Measurements from ENCODE around the gene CNTLN.

Gene CNTLN

DNA sequence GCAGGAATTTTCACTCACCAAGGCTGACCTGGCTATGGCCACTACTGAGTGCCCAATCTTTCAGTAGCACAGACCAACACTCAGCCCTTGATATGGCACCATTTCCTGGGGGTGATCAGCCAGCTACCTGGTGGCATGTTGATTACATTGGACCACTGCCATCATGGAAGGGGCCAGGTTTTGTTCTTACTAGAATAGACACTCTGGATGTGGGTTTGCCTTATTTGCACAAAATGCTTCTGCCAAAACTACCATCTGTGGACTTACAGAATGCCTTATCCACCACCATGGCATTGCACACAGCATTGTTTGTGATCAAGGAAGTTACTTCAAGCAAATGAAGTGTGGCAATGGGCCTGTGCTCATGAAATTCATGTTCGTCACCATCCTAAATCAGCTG is 374.3 kb downstream of the CNTLN start:
- no peak for DNase-seq (ENCODE audit: low read depth in 1 of 2, low spot score in 1 of 2)
- TF ChIP-seq REST (IDR thresholded peaks at IDR 0.05; ENCODE audit: insufficient replicate concordance, low read depth) (no peak), POLR2AphosphoS5 (IDR thresholded peaks at IDR 0.05; ENCODE audit: low read depth) (no peak)
- H3K27ac ChIP-seq (replicated peaks), result no peak overlapping the region
- H3K4me3 ChIP-seq (replicated peaks; ENCODE audit: insufficient read depth, low read length), result no peak overlapping the region
- no peaks in the 10 kb centered on the region for H3K27me3 ChIP-seq (ENCODE audit: insufficient read depth, poor library complexity, severe bottlenecking)

- Histone ChIP-seq H3K27me3 (ENCODE audit: insufficient read depth, poor library complexity, severe bottlenecking) (no peaks in the 10 kb centered on the region), H3K27ac (replicated peaks) (no peak overlapping the region), H3K4me3 (replicated peaks; ENCODE audit: insufficient read depth, low read length) (no peak overlapping the region)
- TF ChIP-seq GABPA (IDR thresholded peaks at IDR 0.05; ENCODE audit: low read depth), result no peak
- no peak for TF ChIP-seq POLR2AphosphoS5 (IDR thresholded peaks at IDR 0.05; ENCODE audit: low read depth)
- TF ChIP-seq REST (IDR thresholded peaks at IDR 0.05; ENCODE audit: insufficient replicate concordance, low read depth), result no peak
- TF ChIP-seq, protein P1, sequence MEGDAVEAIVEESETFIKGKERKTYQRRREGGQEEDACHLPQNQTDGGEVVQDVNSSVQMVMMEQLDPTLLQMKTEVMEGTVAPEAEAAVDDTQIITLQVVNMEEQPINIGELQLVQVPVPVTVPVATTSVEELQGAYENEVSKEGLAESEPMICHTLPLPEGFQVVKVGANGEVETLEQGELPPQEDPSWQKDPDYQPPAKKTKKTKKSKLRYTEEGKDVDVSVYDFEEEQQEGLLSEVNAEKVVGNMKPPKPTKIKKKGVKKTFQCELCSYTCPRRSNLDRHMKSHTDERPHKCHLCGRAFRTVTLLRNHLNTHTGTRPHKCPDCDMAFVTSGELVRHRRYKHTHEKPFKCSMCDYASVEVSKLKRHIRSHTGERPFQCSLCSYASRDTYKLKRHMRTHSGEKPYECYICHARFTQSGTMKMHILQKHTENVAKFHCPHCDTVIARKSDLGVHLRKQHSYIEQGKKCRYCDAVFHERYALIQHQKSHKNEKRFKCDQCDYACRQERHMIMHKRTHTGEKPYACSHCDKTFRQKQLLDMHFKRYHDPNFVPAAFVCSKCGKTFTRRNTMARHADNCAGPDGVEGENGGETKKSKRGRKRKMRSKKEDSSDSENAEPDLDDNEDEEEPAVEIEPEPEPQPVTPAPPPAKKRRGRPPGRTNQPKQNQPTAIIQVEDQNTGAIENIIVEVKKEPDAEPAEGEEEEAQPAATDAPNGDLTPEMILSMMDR (IDR thresholded peaks at IDR 0.05; ENCODE audit: insufficient read depth, low read length), result no peak
- TF ChIP-seq SPI1 (IDR thresholded peaks at IDR 0.05; ENCODE audit: borderline replicate concordance, low read depth), result no peak
- no peak for DNase-seq (ENCODE audit: low read depth in 1 of 2, low spot score in 1 of 2)
Observed at GRCh38 chr9:17509701-17510100, 374.9 kb downstream of the CNTLN start.

- H3K4me3 ChIP-seq (replicated peaks; ENCODE audit: insufficient read depth, low read length), result no peak overlapping the region
- H3K27ac ChIP-seq (replicated peaks), result no peak overlapping the region
- no peaks in the 10 kb centered on the region for H3K27me3 ChIP-seq (ENCODE audit: insufficient read depth, poor library complexity, severe bottlenecking)
- TF ChIP-seq, protein P1 (IDR thresholded peaks at IDR 0.05; ENCODE audit: insufficient read depth, low read length), result no peak
- TF ChIP-seq POLR2AphosphoS5 (IDR thresholded peaks at IDR 0.05; ENCODE audit: low read depth), result no peak
- no peak for TF ChIP-seq GABPA (IDR thresholded peaks at IDR 0.05; ENCODE audit: low read depth)
- TF ChIP-seq SPI1 (IDR thresholded peaks at IDR 0.05; ENCODE audit: borderline replicate concordance, low read depth), result no peak
- no peak for DNase-seq (ENCODE audit: low read depth in 1 of 2, low spot score in 1 of 2)
Observed at GRCh38 chr9:17519761-17520160, 384.9 kb downstream of the CNTLN start.

- Histone ChIP-seq H3K27ac (replicated peaks) (no peak overlapping the region), H3K4me3 (replicated peaks; ENCODE audit: insufficient read depth, low read length) (no peak overlapping the region), H3K27me3 (ENCODE audit: insufficient read depth, poor library complexity, severe bottlenecking) (no peaks in the 10 kb centered on the region)
- TF ChIP-seq, protein P1 (IDR thresholded peaks at IDR 0.05; ENCODE audit: insufficient read depth, low read length), result no peak
- TF ChIP-seq SPI1 (IDR thresholded peaks at IDR 0.05; ENCODE audit: borderline replicate concordance, low read depth), result no peak
- no peak for TF ChIP-seq GABPA (IDR thresholded peaks at IDR 0.05; ENCODE audit: low read depth)
- TF ChIP-seq POLR2AphosphoS5 (IDR thresholded peaks at IDR 0.05; ENCODE audit: low read depth), result no peak
- no peak for DNase-seq (ENCODE audit: low read depth in 1 of 2, low spot score in 1 of 2)
Observed at GRCh38 chr9:17520268-17521064, 385.6 kb downstream of the CNTLN start.
